Esophagus muscularis mucosa (tissue), 4 donors: ENCODE results near the gene ANTXR1.

Experiments
- CTCF ChIP-seq, 3 experiments: fragments of 200-600 bp in 2 of 3; fragments of 450-650 bp in 1 of 3; sonication (generic) in 2 of 3; IDR thresholded peaks; one replicate each; pipeline ENCODE4 v1.5.1; 2017 to 2019; ENCODE audit warnings: antibody characterized with exemption in 3 of 3, mild to moderate bottlenecking in 2 of 3, moderate library complexity in 1 of 3
- EP300 ChIP-seq: sonication (generic); formaldehyde crosslinking; IDR thresholded peaks from one replicate; pipeline ENCODE4 v1.6.1; 2017; ENCODE audit warnings: antibody characterized with exemption
- POLR2A ChIP-seq: fragments of 450-650 bp; IDR thresholded peaks from one replicate; pipeline ENCODE4 v1.6.1; 2017; ENCODE audit warnings: antibody characterized with exemption, moderate library complexity, mild to moderate bottlenecking, low read depth
- POLR2AphosphoS5 ChIP-seq, 2 donors: sonication (generic); formaldehyde crosslinking; IDR thresholded peaks; one replicate each; pipeline ENCODE4 v1.6.1; 2017; ENCODE audit warnings: antibody characterized with exemption in 2 of 2

GRCh38 chr2:69138247-69138772 lies 125.3 kb downstream of the ANTXR1 start:
- no peak for TF ChIP-seq CTCF (IDR thresholded peaks at IDR 0.05)
- no peak for TF ChIP-seq POLR2AphosphoS5 (IDR thresholded peaks at IDR 0.05)
- TF ChIP-seq POLR2A = no peak
- no peak for TF ChIP-seq EP300
